HUES6 (cell line): ENCODE measurements around the gene RUFY1.

Source experiments
- H3K27ac ChIP-seq: 2 replicates; pipeline ENCODE4 v1.7.0; 2013; ENCODE audit warnings: low read depth, mild to moderate bottlenecking, low read length, inconsistent platforms
- H3K27me3 ChIP-seq: 2 replicates; pipeline ENCODE4 v1.6.1; 2013; ENCODE audit warnings: low read length; ENCODE audit not compliant: control insufficient read depth, insufficient read depth
- H3K36me3 ChIP-seq: 2 replicates; pipeline ENCODE4 v1.6.1; 2013; ENCODE audit warnings: low read length; ENCODE audit not compliant: control insufficient read depth, insufficient read depth
- H3K4me1 ChIP-seq: 2 replicates; pipeline ENCODE4 v1.6.1; 2013; ENCODE audit warnings: low read length; ENCODE audit not compliant: control insufficient read depth, insufficient read depth
- H3K4me3 ChIP-seq: 2 replicates; pipeline ENCODE4 v1.5.1; 2013; ENCODE audit warnings: low read depth, low read length
- H3K9ac ChIP-seq: one replicate; pipeline ENCODE4 v1.6.1; 2013; ENCODE audit warnings: mild to moderate bottlenecking, low read length
- H3K9me3 ChIP-seq: 2 replicates; pipeline ENCODE4 v1.6.1; 2013; ENCODE audit warnings: low read depth, low read length; ENCODE audit not compliant: control insufficient read depth, insufficient read depth

RUFY1 gene

DNA sequence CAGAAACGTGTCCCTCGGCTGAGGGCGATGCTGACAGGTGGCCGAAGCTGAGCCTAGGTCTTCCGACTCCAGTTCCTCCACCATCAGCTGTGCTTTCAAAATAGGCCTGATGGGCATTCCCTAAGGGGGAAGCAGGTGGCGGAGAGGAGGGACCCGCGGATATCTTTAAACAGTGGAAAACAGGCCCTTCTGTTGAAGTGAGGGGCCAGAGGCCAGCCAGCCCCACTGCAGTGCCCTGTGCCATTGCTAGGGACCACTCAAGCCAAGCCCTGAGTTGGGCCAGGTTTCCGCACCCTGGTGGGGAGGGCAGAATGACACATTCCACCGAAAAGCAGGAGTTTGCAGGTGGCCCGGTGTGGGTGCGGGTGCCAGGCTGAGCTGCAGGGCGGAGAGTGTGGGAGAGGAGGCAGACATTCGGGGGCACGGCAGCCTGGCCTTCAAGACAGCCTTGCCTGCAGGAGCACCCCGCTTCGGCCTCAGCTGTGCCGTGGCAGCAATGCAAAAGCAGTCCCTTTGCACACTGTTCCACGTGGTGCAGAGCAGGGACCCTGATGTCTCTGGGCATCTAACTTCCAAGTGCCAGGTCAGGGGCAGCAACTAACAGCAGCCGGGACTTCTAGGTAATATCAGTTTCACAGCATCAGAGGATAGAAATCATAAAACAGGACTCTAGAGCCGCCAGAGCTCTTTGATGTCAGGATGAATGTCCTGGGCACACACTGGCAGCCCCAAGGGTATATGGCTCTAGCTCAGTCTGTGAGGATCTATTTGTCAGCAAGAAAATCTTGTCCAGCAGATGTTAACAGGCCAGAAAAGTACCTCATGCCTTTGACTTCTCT is 55.9 kb downstream of the RUFY1 start:
- H3K4me1 ChIP-seq: no peaks in the 10 kb centered on the region
- H3K9me3 ChIP-seq: no peaks in the 10 kb centered on the region
- no peaks in the 10 kb centered on the region for H3K27me3 ChIP-seq
- H3K36me3 ChIP-seq: peaks cover 79% of the 10 kb centered on the region
- no peak overlapping the region for H3K4me3 ChIP-seq
- H3K27ac ChIP-seq: no peak overlapping the region
- H3K9ac ChIP-seq: no peak overlapping the region

DNA sequence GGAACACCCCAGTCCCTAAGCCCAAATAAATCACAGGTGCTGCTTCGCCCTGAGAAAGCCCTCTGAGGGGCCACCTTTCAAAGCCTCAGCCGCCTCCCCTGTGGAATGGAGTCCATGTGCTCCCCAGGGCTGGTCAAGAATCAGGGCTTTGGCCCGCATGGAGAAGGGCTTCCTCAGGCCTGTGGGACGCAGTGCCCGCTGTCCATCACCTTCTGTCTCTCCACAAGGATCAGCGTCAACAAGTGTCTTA is 56.5 kb downstream of the RUFY1 start:
- H3K27ac ChIP-seq: no peak overlapping the region
- peaks cover 82% of the 10 kb centered on the region for H3K36me3 ChIP-seq
- no peak overlapping the region for H3K4me3 ChIP-seq
- H3K9me3 ChIP-seq: no peaks in the 10 kb centered on the region
- H3K4me1 ChIP-seq: no peaks in the 10 kb centered on the region
- H3K9ac ChIP-seq: no peak overlapping the region
- no peaks in the 10 kb centered on the region for H3K27me3 ChIP-seq

DNA sequence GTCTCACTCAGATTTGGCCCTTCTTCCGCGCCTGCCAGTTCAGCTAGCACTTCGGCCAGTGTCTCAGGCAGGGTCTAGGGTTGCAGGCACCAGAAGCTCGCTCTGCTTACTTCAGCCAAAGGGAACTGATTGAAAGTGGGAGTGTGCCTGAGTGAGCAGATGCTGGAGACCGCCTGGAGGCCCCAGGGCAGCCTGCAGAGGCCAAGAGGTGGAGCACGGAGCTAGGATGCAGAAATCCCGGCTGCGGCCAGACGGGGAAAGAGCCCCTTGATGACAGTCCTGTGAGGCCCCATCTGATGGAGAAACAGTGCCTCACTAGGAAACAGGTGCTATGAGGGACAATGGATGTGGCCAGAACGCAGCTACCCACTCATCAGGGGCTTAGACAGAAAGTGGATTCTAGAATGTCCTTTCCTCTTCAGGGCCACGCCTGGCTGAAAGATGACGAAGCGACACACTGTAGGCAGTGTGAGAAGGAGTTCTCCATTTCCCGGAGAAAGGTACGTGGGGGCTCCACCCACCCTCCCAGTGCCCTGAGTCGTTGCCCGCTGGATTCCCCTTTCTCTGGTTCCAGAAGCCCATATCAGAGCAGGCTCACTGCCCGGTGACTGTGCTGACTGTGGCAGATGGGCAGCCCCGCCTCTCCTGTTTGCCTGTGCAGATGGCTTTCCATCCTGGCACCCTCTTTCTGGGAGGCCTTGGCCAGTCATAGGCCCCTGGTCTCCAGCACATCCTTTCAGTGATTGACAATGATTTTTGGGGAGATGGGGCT is 57.0 kb downstream of the RUFY1 start:
- Histone ChIP-seq H3K4me1 (no peaks in the 10 kb centered on the region), H3K36me3 (peaks cover 80% of the 10 kb centered on the region), H3K9ac (no peak overlapping the region), H3K4me3 (no peak overlapping the region), H3K27me3 (no peaks in the 10 kb centered on the region), H3K27ac (no peak overlapping the region), H3K9me3 (no peaks in the 10 kb centered on the region)

DNA sequence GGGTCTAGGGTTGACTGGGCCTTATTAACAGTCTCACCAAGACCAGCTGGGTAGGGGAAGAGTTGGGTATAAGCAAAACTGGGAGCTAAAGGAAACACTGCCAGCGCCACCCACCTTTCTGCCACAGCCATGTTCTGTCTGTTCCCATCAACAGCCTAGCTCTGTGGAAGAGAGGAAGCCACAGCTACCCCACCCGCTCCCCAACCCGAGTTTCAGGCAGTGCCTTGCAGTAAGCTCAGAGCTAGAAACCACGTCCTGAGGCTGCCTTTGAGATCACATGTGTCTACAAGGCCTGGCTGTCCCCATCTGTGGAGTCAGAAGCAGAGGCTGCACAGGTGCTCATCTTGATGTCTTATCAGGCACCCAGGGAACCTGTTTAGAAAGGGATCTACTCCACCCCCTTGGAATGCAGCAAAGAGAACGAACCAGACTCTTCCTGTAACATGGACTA is 57.8 kb downstream of the RUFY1 start:
- no peak overlapping the region for H3K27ac ChIP-seq
- H3K9ac ChIP-seq: no peak overlapping the region
- no peak overlapping the region for H3K4me3 ChIP-seq
- H3K4me1 ChIP-seq: no peaks in the 10 kb centered on the region
- peaks cover 84% of the 10 kb centered on the region for H3K36me3 ChIP-seq
- no peaks in the 10 kb centered on the region for H3K9me3 ChIP-seq
- H3K27me3 ChIP-seq: no peaks in the 10 kb centered on the region

DNA sequence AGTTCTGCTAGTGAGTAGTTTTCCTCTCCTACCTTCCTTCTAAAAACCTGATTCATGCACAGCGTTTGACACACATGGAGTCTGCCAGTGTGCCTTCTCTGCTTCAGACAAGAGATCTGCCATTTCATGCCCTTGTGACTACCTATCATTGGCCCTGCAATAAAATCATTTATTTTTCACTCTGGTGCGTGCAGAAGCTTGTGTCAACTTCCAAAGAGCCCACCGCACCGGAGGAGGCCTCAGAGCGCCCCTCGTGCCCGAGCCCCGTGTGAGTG is 59.4 kb downstream of the RUFY1 start:
- no peaks in the 10 kb centered on the region for H3K9me3 ChIP-seq
- no peak overlapping the region for H3K4me3 ChIP-seq
- H3K36me3 ChIP-seq: peaks cover 91% of the 10 kb centered on the region
- H3K27me3 ChIP-seq: no peaks in the 10 kb centered on the region
- no peak overlapping the region for H3K9ac ChIP-seq
- no peaks in the 10 kb centered on the region for H3K4me1 ChIP-seq
- H3K27ac ChIP-seq: no peak overlapping the region

DNA sequence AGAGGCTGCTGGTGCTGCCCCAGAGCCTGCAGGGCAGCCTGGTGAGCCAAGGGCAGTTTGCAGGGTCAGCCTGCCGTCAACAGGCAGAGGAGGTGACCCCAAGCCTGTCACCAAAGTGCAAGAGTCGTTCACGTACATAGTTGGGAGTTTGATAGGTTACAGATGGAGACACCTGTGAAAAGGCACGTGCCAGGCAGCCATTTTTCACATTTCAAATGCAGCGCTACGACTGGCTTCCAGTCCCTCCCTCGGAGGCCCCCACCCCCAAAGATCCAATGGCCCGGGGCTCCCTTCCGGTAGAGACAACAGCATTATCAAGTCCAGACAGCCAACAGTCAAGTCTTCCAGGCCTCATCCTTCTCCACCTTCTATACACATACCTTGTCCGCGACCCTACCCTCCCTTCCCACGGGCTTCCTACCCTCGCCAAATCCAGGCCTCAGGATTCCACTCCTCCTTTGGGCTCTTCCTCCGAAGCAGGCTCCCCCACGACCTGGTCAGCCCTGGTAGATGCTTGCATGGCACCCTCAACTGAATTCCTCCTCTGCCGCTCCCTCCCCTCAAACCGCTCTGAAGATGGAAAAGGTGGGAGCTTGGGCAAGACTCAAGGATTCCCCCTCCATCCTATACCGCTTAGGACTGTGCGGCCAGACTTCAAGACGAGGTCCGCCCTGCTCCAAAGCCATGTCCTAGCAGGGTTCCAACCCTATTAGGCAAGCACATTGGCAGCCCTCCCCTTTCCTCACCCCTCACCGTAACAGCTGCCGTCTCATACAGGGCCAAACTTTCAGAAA is 60.0 kb downstream of the RUFY1 start:
- Histone ChIP-seq H3K27me3 (no peaks in the 10 kb centered on the region), H3K9me3 (no peaks in the 10 kb centered on the region), H3K4me1 (no peaks in the 10 kb centered on the region), H3K27ac (no peak overlapping the region), H3K4me3 (no peak overlapping the region), H3K9ac (no peak overlapping the region), H3K36me3 (peaks cover 92% of the 10 kb centered on the region)

DNA sequence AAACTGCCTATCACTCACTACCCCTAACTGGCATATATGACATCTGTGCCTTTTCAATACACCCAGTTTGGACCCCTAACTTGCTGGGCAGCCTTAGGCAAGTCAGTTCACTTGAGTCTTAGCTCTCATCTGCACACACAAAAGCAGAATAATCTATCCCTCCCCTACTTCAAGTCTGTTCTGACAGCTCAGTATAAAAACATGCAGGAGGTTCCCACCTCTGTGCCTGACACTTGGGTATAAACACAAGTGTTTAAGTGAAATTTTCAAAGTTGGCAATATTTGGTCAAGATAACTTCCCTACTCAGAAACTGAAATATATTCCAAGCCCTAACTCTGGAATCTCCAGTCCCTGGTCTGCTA is 60.5 kb downstream of the RUFY1 start:
- H3K27me3 ChIP-seq: no peaks in the 10 kb centered on the region
- no peak overlapping the region for H3K9ac ChIP-seq
- H3K4me1 ChIP-seq: no peaks in the 10 kb centered on the region
- no peak overlapping the region for H3K27ac ChIP-seq
- H3K9me3 ChIP-seq: no peaks in the 10 kb centered on the region
- peaks cover 92% of the 10 kb centered on the region for H3K36me3 ChIP-seq
- no peak overlapping the region for H3K4me3 ChIP-seq

DNA sequence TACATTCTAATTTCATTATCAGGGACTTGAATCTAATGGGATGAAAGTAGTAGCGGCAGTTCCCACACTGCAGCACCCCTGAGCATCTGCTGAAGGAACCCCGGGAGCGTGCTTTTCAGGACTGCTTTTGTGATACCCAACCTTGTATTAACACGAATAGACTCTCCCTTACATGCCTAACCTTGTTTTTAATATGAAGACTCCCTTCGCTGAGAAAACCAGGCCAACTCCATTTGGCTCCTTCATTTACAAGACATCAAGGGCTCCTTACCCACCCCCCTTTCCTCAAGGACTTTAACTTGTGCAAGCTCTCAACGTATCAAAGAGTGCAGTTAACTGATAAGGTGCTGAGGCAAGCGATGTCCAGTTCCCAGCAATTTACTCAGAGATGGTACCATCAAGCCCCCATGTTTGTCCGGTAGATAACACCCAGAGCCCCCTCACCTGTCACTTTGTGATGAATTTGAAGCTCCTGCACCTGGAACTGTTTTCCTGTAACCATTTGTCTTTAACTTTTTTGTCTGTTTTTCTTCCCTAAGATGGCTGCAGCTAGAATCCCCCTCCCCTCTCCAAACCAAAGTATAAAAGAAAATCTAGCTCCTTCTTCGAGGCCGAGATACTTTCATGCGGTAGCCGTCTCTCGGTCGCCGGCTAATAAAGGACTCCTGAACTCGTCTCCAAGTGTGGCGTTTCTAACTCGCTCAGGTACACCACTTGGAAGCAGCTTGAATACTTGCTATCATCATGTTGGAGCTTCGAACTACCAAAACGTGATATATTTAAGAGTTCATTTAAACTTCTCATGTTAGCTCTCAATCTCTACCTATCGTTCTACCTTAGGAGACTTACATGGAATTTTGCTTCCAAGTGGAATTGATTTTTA is 62.5 kb downstream of the RUFY1 start:
- Histone ChIP-seq H3K4me3 (no peak overlapping the region), H3K9me3 (no peaks in the 10 kb centered on the region), H3K36me3 (peaks cover 92% of the 10 kb centered on the region), H3K27ac (no peak overlapping the region), H3K27me3 (no peaks in the 10 kb centered on the region), H3K4me1 (no peaks in the 10 kb centered on the region), H3K9ac (no peak overlapping the region)

DNA sequence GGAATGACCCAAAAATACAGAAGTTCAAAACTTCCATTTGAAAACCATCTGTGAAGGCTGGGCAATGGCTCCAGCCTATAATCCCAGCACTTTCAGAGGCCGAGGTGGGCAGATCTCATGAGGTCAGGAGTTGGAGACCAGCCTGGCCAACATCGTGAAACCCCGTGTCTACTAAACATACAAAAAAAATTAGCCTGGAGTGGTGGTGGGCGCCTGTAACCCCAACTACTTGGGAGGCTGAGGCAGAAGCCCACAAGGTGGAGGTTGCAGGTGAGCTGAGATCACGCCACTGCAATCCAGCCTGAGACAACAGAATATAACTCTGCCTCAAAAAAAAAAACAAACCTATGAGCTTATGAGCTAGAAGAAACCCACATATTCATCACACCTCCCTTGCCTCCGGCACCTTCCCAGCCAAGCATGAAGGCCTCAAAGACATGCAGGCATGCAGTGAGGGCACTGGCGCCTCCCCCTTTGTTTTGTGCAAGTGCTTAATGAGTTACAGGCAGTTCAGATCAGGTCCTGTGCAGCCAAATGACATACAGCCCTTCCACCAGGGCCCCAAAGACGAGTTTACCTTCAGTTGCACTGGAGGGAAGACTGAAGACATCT is 63.2 kb downstream of the RUFY1 start:
- peaks cover 94% of the 10 kb centered on the region for H3K36me3 ChIP-seq
- no peak overlapping the region for H3K27ac ChIP-seq
- no peaks in the 10 kb centered on the region for H3K27me3 ChIP-seq
- H3K4me1 ChIP-seq: no peaks in the 10 kb centered on the region
- no peak overlapping the region for H3K4me3 ChIP-seq
- H3K9ac ChIP-seq: no peak overlapping the region
- no peaks in the 10 kb centered on the region for H3K9me3 ChIP-seq

DNA sequence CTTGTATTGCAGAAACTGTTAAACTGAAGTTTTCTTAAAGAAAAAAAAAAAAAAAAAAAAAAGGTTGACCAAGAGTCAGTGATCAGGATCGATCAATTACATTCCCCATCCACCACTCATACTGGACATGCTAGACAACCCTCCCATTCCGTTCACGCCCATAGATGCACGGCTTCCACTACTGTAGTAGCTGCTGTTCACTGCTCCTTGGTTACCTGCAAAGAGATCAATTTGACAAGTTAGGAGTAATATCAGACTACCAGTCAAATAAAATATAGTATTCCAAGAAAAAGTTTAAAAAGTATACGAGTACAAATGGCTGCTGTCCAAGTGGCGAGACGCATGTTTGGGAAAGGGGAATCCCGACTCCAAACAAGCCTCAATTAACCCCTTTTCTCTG is 64.4 kb downstream of the RUFY1 start:
- no peaks in the 10 kb centered on the region for H3K4me1 ChIP-seq
- no peaks in the 10 kb centered on the region for H3K27me3 ChIP-seq
- H3K9me3 ChIP-seq: no peaks in the 10 kb centered on the region
- no peak overlapping the region for H3K27ac ChIP-seq
- H3K9ac ChIP-seq: no peak overlapping the region
- H3K36me3 ChIP-seq: peaks cover 98% of the 10 kb centered on the region
- H3K4me3 ChIP-seq: no peak overlapping the region
